Sigmoid colon (tissue), 7 donors: ENCODE results near the gene MBP. TPM values are rescaled to one million over a fixed set of nuclear protein-coding genes. Genes with fewer than 3 reads are reported as not detected.

Source experiments
- DNase-seq: peaks from one replicate; pipeline ENCODE4 v3.0.0-alpha.2; 2019
- H3K27ac ChIP-seq, 4 donors: fragments of 200-600 bp; sonication (generic); one replicate each; pipeline ENCODE4 v1.5.1; 2016 to 2019; ENCODE audit warnings: mild to moderate bottlenecking in 1 of 4
- H3K27me3 ChIP-seq, 3 donors: fragments of 200-600 bp; sonication (generic); one replicate each; pipeline ENCODE4 v1.5.1; 2019; ENCODE audit warnings: mild to moderate bottlenecking in 1 of 3
- H3K36me3 ChIP-seq, 4 donors: fragments of 200-600 bp; sonication (generic); one replicate each; pipeline ENCODE4 v1.5.1; 2016 to 2019
- H3K4me1 ChIP-seq, 4 donors: fragments of 200-600 bp; sonication (generic); one replicate each; pipeline ENCODE4 v1.5.1; 2017 to 2019
- H3K4me3 ChIP-seq, 4 donors: fragments of 200-600 bp; sonication (generic); one replicate each; pipeline ENCODE4 v1.5.1; 2017 to 2019; ENCODE audit warnings: mild to moderate bottlenecking in 2 of 4, moderate library complexity in 1 of 4
- H3K9me3 ChIP-seq, 4 donors: fragments of 200-600 bp in 3 of 4; sonication (generic) in 3 of 4; one replicate each; pipeline versions ENCODE4 v1.5.1 to v1.6.1; 2013 to 2019
- EP300 ChIP-seq, 4 donors: sonication (generic); formaldehyde crosslinking; IDR thresholded peaks; one replicate each; pipeline ENCODE4 v1.6.1; 2017; ENCODE audit warnings: antibody characterized with exemption in 4 of 4
- POLR2A ChIP-seq, 2 donors: fragments of 450-650 bp; IDR thresholded peaks; one replicate each; pipeline ENCODE4 v1.6.1; 2016; ENCODE audit warnings: antibody characterized with exemption in 2 of 2, mild to moderate bottlenecking in 2 of 2, moderate library complexity in 2 of 2
- POLR2AphosphoS5 ChIP-seq, 4 donors: sonication (generic); formaldehyde crosslinking; IDR thresholded peaks; one replicate each; pipeline ENCODE4 v1.6.1; 2017; ENCODE audit warnings: antibody characterized with exemption in 4 of 4
- WGBS, 2 donors: extraction: QIAGEN DNeasy Blood & Tissue Kit; methylation state at CpG; one replicate each; pipeline ENCODE4 v1.1.7; 2013; 5-methylcytosine and 5-hydroxymethylcytosine counted together
- intact Hi-C: fragments of 100-400 bp; cut with DNase I; formaldehyde crosslinking; loops from one replicate; pipeline ENCODE4 v1.15.1; 2023
- polyA plus RNA-seq, 3 donors: library from polyadenylated mRNA; stranded (reverse); fragments of 200-250 nt; gene quantifications; one replicate each; pipeline ENCODE4 v1.2.3, GENCODE V29; 2013
- total RNA-seq, 4 donors: library from RNA; depleted of rRNA; stranded (reverse); fragments of >200 nt; gene quantifications; one replicate each; pipeline ENCODE4 v1.1.0, GENCODE V29; 2016
- TF ChIP-seq, protein P1 (sequence below), 4 experiments: fragments of 450-650 bp in 3 of 4; fragments of 200-600 bp in 1 of 4; IDR thresholded peaks; one replicate each; pipeline ENCODE4 v1.5.1; 2016 to 2019; ENCODE audit warnings: antibody characterized with exemption in 4 of 4, mild to moderate bottlenecking in 3 of 4, moderate library complexity in 2 of 4
- donor health status: healthy with polysubstance abuse.
- donor health status: Bipolar disorder and iron deficiency.
- donor health status: healthy.

MBP gene
- total and polyA plus RNA-seq, 7 donors = 18.3 to 30.7 (median 24.0) TPM

DNA sequence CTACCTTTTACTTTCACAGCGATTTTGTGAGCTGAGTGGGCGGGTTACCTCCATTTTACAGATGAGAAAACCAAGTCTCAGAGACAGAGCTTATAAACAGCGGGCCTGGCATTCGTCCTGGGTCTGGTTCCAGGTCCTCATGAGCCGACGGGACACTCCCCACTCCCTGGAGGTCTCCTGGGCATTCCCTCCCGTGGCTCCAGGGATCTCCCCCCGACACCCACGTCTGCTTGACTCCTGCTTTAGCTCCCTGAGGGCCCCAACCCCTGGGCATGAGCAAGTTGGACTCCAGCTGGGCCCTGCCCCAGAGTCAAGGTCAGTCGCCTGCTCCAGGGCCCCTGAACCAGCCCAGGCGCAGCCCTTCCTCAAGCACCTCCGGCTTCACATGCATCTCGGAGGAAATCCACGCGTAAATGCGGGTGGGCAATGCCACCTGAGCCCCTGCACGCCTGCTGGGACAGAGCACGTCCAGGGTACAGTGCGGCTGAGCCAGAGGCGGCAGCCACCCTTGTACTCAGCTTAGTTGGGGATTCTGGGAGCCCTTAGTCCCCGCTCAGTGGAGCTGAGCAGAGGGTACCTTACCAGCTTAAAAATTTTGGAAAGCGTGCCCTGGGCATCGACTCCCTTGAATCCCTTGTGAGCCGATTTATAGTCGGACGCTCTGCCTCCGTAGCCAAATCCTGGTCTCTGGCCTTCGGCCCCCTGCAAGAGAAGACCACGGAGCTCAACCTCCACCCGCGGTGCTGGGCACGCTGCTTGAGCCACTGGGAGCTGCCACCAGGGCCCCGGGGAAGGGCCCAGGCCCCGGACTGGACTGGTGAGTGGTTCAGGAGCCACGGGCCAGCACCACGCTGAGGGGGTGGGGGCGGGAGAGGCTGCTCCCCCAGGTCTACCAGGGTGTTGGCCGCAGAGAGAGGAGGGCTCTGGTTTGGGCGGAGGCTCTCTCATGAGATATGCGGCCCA lies 148.1 kb downstream of the MBP start:
- intact Hi-C loops = loop anchor here (5.0 kb wide), 2 partner anchors 62 to 112 kb away; no protein-coding TSS in a partner anchor
- peaks cover 0 to 6% (median 3%) of the 10 kb centered on the region in 4 donors for H3K4me1 ChIP-seq
- H3K9me3 ChIP-seq = no peaks in the 10 kb centered on the region
- TF ChIP-seq EP300 (IDR thresholded peaks at IDR 0.05) = no peak
- no peak for TF ChIP-seq POLR2A (IDR thresholded peaks at IDR 0.05)
- TF ChIP-seq, protein P1, sequence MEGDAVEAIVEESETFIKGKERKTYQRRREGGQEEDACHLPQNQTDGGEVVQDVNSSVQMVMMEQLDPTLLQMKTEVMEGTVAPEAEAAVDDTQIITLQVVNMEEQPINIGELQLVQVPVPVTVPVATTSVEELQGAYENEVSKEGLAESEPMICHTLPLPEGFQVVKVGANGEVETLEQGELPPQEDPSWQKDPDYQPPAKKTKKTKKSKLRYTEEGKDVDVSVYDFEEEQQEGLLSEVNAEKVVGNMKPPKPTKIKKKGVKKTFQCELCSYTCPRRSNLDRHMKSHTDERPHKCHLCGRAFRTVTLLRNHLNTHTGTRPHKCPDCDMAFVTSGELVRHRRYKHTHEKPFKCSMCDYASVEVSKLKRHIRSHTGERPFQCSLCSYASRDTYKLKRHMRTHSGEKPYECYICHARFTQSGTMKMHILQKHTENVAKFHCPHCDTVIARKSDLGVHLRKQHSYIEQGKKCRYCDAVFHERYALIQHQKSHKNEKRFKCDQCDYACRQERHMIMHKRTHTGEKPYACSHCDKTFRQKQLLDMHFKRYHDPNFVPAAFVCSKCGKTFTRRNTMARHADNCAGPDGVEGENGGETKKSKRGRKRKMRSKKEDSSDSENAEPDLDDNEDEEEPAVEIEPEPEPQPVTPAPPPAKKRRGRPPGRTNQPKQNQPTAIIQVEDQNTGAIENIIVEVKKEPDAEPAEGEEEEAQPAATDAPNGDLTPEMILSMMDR (IDR thresholded peaks at IDR 0.05) = no peak
- TF ChIP-seq POLR2AphosphoS5 (IDR thresholded peaks at IDR 0.05) = no peak
- no peaks in the 10 kb centered on the region for H3K36me3 ChIP-seq
- no peaks in the 10 kb centered on the region for H3K27me3 ChIP-seq
- H3K27ac ChIP-seq = no peak overlapping the region
- 94 to 95% methylated on average over 40 of the region's 40 CpGs for WGBS, 2 donors
- no peak for DNase-seq
- no peak overlapping the region for H3K4me3 ChIP-seq

DNA sequence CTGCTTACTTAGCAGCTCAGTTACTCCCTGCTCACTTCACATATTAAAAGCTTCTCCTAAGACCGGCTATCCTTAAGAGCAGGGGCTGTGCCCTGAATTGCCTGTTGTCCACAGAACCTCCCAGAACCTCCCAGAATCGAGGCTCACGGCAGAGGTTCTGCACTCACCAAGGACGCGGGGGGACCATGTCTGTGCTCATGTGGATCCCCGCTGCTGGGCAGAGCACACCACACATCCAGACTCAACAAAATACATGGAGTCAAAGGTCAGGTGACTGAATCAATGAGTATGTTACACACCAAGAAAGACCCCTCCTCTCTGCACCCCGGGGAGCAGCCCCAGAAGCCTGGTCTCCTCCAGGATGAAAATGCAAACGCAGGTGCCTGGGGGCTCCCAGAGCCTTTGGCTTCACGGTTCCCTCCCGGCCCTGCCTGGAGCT lies 149.0 kb downstream of the MBP start:
- Histone ChIP-seq H3K4me1 (peaks cover 0 to 6% (median 3%) of the 10 kb centered on the region in 4 donors), H3K9me3 (no peaks in the 10 kb centered on the region), H3K36me3 (no peaks in the 10 kb centered on the region), H3K27ac (no peak overlapping the region), H3K4me3 (no peak overlapping the region), H3K27me3 (no peaks in the 10 kb centered on the region)
- no peak for DNase-seq
- intact Hi-C loops = loop anchor here (1.0 to 5.0 kb wide), 3 partner anchors 61 to 181 kb away; no protein-coding TSS in a partner anchor
- WGBS, 2 donors = 54 to 66% methylated on average over 10 of the region's 10 CpGs
- no peak for TF ChIP-seq POLR2AphosphoS5 (IDR thresholded peaks at IDR 0.05)
- TF ChIP-seq, protein P1 (IDR thresholded peaks at IDR 0.05) = no peak
- TF ChIP-seq EP300 (IDR thresholded peaks at IDR 0.05) = no peak
- TF ChIP-seq POLR2A (IDR thresholded peaks at IDR 0.05) = no peak

DNA sequence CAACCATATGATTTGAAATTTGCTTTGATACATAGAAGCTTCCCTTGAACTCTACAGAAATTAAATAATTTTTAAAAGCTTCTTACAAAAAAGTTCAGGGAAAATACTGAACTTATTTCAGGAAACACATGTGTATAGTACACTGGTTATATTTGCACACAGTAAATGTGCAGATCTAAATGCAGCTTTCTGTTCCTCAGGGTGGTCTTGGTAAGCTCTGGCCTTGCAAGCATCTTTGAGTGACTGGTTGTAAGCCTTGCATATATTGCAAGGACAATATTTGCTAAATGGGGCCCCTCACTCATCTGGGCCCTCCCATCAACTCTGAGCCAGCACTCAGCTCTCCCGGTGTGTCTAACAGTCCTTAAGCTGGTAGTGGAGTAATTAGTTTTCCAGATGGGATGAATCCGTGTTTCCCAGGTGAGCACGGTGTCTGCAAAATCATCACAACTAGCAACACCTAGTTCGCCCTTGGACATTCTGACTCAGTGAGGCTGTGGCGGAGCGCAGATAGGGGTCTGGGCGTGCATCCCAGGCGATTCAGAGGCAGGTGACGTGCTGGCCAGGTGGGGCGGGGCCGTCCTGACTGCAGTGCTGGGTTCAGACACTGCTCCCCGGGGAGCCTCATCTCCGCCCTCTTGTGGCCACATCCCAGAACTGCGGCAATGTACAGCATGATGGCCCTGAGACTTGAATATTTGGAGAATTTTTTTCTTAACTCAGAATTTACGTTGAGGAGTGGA lies 149.6 kb downstream of the MBP start:
- intact Hi-C loops = loop anchor here (1.0 to 5.0 kb wide), 3 partner anchors 61 to 181 kb away; no protein-coding TSS in a partner anchor
- 3 to 15% methylated on average over 15 of the region's 15 CpGs for WGBS, 2 donors
- peak; percentile 86 for DNase-seq
- H3K36me3 ChIP-seq = no peaks in the 10 kb centered on the region
- no peaks in the 10 kb centered on the region for H3K9me3 ChIP-seq
- TF ChIP-seq, protein P1 (IDR thresholded peaks at IDR 0.05) = peak; percentile 53 to 93 (median 82)
- no peak for TF ChIP-seq POLR2A (IDR thresholded peaks at IDR 0.05)
- no peak for TF ChIP-seq EP300 (IDR thresholded peaks at IDR 0.05)
- no peak for TF ChIP-seq POLR2AphosphoS5 (IDR thresholded peaks at IDR 0.05)
- no peaks in the 10 kb centered on the region for H3K27me3 ChIP-seq
- H3K27ac ChIP-seq = no peak overlapping the region
- peaks cover 0 to 6% (median 3%) of the 10 kb centered on the region in 4 donors for H3K4me1 ChIP-seq
- no peak overlapping the region for H3K4me3 ChIP-seq

DNA sequence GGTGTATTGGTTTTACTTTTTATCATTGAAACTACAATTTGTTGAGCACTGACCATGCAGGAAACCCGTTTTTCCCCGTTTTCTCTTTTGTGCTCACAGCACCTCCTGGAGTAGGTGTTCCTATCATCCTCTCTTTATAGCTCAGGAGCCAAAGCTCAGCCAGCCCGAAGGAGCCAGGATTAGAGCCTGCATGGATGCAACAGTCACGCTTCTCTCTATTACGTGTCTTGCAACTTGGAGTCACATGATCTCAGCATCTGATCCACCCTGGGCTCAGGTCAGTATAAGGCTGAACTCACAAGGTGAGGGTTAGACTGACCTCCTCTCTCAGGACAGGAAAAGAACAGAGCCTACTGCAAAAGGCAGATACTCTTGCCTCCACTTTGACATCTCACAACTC lies 150.5 kb downstream of the MBP start:
- WGBS, 2 donors = 23 to 72% methylated on average over 5 of the region's 5 CpGs
- Histone ChIP-seq H3K27me3 (no peaks in the 10 kb centered on the region), H3K9me3 (no peaks in the 10 kb centered on the region), H3K4me3 (no peak overlapping the region), H3K36me3 (no peaks in the 10 kb centered on the region), H3K4me1 (peaks cover 0 to 6% (median 3%) of the 10 kb centered on the region in 4 donors), H3K27ac (no peak overlapping the region)
- no peak for TF ChIP-seq POLR2AphosphoS5 (IDR thresholded peaks at IDR 0.05)
- no peak for TF ChIP-seq EP300 (IDR thresholded peaks at IDR 0.05)
- TF ChIP-seq, protein P1 (IDR thresholded peaks at IDR 0.05) = no peak
- TF ChIP-seq POLR2A (IDR thresholded peaks at IDR 0.05) = no peak
- intact Hi-C loops = loop anchor here (5.0 kb wide), 2 partner anchors 60 to 110 kb away; no protein-coding TSS in a partner anchor
- DNase-seq = no peak
